ENCODE data around the gene TNNT2.

TNNT2 gene

DNA sequence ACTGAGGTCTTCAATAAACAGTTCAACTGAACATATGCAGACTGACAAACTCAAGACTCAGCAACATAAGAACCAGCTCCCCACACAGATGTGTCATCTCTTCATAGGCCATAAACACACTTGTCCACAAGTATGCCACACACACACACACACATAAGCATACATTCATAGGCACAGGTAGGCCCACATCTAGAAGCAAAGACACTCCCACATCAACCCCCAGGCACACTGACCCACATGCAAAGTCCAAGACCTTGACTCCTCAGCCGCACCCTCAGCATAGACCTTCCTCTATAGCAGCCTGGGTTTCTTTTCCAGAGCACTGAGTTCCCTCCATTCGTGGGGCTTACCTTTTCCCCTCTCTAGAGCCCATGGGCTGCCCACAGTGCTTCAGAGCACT is 20.2 kb upstream of the TNNT2 start:
- TF ChIP-seq GLIS3 (CRISPR knock-in tag; IDR thresholded peaks at IDR 0.05) (no peak), ISL1 (CRISPR knock-in tag; IDR thresholded peaks at IDR 0.05) (no peak), BACH2 (CRISPR knock-in tag; IDR thresholded peaks at IDR 0.05; ENCODE audit: borderline replicate concordance) (no peak), RARB (CRISPR knock-in tag; IDR thresholded peaks at IDR 0.05) (no peak), ZNF565 (CRISPR knock-in tag; conservative IDR thresholded peaks at IDR 0.05; ENCODE audit: low read depth) (no peak), ZC3H10 (CRISPR knock-in tag; IDR thresholded peaks at IDR 0.05) (no peak), ARNTL (CRISPR knock-in tag; IDR thresholded peaks at IDR 0.05; ENCODE audit: borderline replicate concordance, low read depth) (no peak), PPARA (CRISPR knock-in tag; IDR thresholded peaks at IDR 0.05; ENCODE audit: borderline replicate concordance) (no peak), ZFP3 (CRISPR knock-in tag; IDR thresholded peaks at IDR 0.05) (no peak), ESRRG (CRISPR knock-in tag; IDR thresholded peaks at IDR 0.05) (no peak), TCF4 (CRISPR knock-in tag; IDR thresholded peaks at IDR 0.05; ENCODE audit: borderline replicate concordance) (no peak), ZNF8 (CRISPR knock-in tag; IDR thresholded peaks at IDR 0.05) (no peak), CSDC2 (CRISPR knock-in tag; IDR thresholded peaks at IDR 0.05) (no peak), OSR1 (CRISPR knock-in tag; IDR thresholded peaks at IDR 0.05) (no peak), TOX (CRISPR knock-in tag; IDR thresholded peaks at IDR 0.05; ENCODE audit: borderline replicate concordance) (no peak), ZFP30 (CRISPR knock-in tag; IDR thresholded peaks at IDR 0.05) (no peak)
- TF ChIP-seq, protein P1, sequence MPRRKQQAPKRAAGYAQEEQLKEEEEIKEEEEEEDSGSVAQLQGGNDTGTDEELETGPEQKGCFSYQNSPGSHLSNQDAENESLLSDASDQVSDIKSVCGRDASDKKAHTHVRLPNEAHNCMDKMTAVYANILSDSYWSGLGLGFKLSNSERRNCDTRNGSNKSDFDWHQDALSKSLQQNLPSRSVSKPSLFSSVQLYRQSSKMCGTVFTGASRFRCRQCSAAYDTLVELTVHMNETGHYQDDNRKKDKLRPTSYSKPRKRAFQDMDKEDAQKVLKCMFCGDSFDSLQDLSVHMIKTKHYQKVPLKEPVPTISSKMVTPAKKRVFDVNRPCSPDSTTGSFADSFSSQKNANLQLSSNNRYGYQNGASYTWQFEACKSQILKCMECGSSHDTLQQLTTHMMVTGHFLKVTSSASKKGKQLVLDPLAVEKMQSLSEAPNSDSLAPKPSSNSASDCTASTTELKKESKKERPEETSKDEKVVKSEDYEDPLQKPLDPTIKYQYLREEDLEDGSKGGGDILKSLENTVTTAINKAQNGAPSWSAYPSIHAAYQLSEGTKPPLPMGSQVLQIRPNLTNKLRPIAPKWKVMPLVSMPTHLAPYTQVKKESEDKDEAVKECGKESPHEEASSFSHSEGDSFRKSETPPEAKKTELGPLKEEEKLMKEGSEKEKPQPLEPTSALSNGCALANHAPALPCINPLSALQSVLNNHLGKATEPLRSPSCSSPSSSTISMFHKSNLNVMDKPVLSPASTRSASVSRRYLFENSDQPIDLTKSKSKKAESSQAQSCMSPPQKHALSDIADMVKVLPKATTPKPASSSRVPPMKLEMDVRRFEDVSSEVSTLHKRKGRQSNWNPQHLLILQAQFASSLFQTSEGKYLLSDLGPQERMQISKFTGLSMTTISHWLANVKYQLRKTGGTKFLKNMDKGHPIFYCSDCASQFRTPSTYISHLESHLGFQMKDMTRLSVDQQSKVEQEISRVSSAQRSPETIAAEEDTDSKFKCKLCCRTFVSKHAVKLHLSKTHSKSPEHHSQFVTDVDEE (CRISPR knock-in tag; IDR thresholded peaks at IDR 0.05): no peak
- TF ChIP-seq, protein P2, sequence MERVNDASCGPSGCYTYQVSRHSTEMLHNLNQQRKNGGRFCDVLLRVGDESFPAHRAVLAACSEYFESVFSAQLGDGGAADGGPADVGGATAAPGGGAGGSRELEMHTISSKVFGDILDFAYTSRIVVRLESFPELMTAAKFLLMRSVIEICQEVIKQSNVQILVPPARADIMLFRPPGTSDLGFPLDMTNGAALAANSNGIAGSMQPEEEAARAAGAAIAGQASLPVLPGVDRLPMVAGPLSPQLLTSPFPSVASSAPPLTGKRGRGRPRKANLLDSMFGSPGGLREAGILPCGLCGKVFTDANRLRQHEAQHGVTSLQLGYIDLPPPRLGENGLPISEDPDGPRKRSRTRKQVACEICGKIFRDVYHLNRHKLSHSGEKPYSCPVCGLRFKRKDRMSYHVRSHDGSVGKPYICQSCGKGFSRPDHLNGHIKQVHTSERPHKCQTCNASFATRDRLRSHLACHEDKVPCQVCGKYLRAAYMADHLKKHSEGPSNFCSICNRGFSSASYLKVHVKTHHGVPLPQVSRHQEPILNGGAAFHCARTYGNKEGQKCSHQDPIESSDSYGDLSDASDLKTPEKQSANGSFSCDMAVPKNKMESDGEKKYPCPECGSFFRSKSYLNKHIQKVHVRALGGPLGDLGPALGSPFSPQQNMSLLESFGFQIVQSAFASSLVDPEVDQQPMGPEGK (CRISPR knock-in tag; IDR thresholded peaks at IDR 0.05; ENCODE audit: borderline replicate concordance): no peak
- TF ChIP-seq, protein P3, sequence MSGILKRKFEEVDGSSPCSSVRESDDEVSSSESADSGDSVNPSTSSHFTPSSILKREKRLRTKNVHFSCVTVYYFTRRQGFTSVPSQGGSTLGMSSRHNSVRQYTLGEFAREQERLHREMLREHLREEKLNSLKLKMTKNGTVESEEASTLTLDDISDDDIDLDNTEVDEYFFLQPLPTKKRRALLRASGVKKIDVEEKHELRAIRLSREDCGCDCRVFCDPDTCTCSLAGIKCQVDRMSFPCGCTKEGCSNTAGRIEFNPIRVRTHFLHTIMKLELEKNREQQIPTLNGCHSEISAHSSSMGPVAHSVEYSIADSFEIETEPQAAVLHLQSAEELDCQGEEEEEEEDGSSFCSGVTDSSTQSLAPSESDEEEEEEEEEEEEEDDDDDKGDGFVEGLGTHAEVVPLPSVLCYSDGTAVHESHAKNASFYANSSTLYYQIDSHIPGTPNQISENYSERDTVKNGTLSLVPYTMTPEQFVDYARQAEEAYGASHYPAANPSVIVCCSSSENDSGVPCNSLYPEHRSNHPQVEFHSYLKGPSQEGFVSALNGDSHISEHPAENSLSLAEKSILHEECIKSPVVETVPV (CRISPR knock-in tag; IDR thresholded peaks at IDR 0.05): no peak
- ATAC-seq: no peak

DNA sequence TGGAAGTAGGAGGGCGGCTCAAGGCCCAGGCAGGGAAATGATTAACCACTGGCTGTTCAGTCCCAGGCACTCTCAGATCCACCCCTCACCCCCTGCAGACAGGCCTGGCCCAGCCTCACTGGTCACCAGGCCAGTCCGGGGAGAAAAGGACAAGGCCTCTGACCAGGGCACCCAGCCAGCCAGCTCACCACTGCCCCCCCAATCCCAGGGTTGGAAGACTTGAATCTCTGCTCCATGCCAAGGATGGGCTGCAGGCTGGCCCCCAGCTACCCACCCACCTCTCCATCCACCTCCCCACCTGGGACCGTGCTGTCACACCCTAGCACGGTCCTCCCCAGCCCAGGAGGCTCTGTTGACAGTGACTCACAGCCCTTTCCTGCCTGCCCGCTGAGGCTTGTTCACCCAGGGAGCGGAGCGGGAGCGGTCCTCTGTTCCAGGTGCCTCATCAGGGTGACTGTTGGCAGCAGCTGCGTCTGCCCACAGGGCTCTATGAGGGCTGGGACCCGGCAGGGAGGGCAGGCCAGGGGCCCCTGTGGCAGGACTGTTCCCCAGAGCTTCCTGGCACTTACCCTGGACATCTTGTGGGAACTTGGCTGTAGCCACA is 19.5 kb upstream of the TNNT2 start:
- ATAC-seq: no peak; the same call in 2 of the 3 replicates
- TF ChIP-seq ISL1 (CRISPR knock-in tag; IDR thresholded peaks at IDR 0.05) (no peak), RARB (CRISPR knock-in tag; IDR thresholded peaks at IDR 0.05) (no peak), ZC3H10 (CRISPR knock-in tag; IDR thresholded peaks at IDR 0.05) (no peak), BACH2 (CRISPR knock-in tag; IDR thresholded peaks at IDR 0.05; ENCODE audit: borderline replicate concordance) (no peak), ZFP30 (CRISPR knock-in tag; IDR thresholded peaks at IDR 0.05) (no peak), CSDC2 (CRISPR knock-in tag; IDR thresholded peaks at IDR 0.05) (no peak), ARNTL (CRISPR knock-in tag; IDR thresholded peaks at IDR 0.05; ENCODE audit: borderline replicate concordance, low read depth) (no peak), OSR1 (CRISPR knock-in tag; IDR thresholded peaks at IDR 0.05) (no peak), TOX (CRISPR knock-in tag; IDR thresholded peaks at IDR 0.05; ENCODE audit: borderline replicate concordance) (no peak), PPARA (CRISPR knock-in tag; IDR thresholded peaks at IDR 0.05; ENCODE audit: borderline replicate concordance) (no peak), TCF4 (CRISPR knock-in tag; IDR thresholded peaks at IDR 0.05; ENCODE audit: borderline replicate concordance) (no peak)
- TF ChIP-seq, protein P2 (CRISPR knock-in tag; IDR thresholded peaks at IDR 0.05; ENCODE audit: borderline replicate concordance): no peak

DNA sequence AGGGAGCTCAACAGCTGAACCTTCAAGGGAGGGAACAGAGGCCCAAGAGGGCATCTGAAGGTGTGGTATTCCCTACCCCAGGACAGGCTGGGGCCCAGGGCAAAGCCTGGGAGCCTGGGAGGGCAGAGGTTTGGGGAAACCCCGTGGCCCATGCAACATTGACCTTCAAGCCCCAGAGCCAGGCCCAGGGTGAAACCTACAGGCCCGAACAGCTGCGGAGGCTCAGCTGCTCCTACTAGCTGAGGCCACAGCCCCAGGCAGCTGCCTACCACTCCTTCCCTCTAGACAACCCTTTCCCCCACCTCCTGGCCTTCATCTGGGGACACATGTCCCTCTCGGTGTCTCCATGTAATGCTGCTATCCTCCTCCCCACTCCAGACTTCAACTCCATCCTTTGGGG is 18.5 kb upstream of the TNNT2 start:
- ATAC-seq: no peak
- TF ChIP-seq SNAI2 (CRISPR knock-in tag; IDR thresholded peaks at IDR 0.05): no peak
- TF ChIP-seq PPARA (CRISPR knock-in tag; IDR thresholded peaks at IDR 0.05; ENCODE audit: borderline replicate concordance): no peak
- TF ChIP-seq OSR1 (CRISPR knock-in tag; IDR thresholded peaks at IDR 0.05): no peak
- TF ChIP-seq, protein P1 (CRISPR knock-in tag; IDR thresholded peaks at IDR 0.05): no peak
- TF ChIP-seq, protein P4, sequence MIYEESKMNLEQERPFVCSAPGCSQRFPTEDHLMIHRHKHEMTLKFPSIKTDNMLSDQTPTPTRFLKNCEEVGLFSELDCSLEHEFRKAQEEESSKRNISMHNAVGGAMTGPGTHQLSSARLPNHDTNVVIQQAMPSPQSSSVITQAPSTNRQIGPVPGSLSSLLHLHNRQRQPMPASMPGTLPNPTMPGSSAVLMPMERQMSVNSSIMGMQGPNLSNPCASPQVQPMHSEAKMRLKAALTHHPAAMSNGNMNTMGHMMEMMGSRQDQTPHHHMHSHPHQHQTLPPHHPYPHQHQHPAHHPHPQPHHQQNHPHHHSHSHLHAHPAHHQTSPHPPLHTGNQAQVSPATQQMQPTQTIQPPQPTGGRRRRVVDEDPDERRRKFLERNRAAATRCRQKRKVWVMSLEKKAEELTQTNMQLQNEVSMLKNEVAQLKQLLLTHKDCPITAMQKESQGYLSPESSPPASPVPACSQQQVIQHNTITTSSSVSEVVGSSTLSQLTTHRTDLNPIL (CRISPR knock-in tag; IDR thresholded peaks at IDR 0.05; ENCODE audit: low read depth): no peak
- TF ChIP-seq ESRRG (CRISPR knock-in tag; IDR thresholded peaks at IDR 0.05): no peak
- TF ChIP-seq TCF4 (CRISPR knock-in tag; IDR thresholded peaks at IDR 0.05; ENCODE audit: borderline replicate concordance): no peak
- no peak for TF ChIP-seq GLIS3 (CRISPR knock-in tag; IDR thresholded peaks at IDR 0.05)
- TF ChIP-seq ZC3H10 (CRISPR knock-in tag; IDR thresholded peaks at IDR 0.05): no peak
- TF ChIP-seq, protein P5, sequence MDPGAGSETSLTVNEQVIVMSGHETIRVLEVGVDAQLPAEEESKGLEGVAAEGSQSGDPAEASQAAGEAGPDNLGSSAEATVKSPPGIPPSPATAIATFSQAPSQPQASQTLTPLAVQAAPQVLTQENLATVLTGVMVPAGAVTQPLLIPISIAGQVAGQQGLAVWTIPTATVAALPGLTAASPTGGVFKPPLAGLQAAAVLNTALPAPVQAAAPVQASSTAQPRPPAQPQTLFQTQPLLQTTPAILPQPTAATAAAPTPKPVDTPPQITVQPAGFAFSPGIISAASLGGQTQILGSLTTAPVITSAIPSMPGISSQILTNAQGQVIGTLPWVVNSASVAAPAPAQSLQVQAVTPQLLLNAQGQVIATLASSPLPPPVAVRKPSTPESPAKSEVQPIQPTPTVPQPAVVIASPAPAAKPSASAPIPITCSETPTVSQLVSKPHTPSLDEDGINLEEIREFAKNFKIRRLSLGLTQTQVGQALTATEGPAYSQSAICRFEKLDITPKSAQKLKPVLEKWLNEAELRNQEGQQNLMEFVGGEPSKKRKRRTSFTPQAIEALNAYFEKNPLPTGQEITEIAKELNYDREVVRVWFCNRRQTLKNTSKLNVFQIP (CRISPR knock-in tag; IDR thresholded peaks at IDR 0.05; ENCODE audit: borderline replicate concordance, low read depth): no peak
